CD14-positive monocyte (primary cell): Measurements from ENCODE around the gene CEP250. TPM values are rescaled to one million over a fixed set of nuclear protein-coding genes. Genes with fewer than 3 reads are reported as not detected.

ENCODE experiments used
- DNase-seq, 3 donors: peaks; one replicate each; pipeline ENCODE4 v3.0.0-alpha.2; 2011 to 2022
- H2AFZ ChIP-seq: 2 replicates; pipeline ENCODE4 v1.6.0; 2012; ENCODE audit warnings: mild to moderate bottlenecking, low read depth, low read length, inconsistent platforms; ENCODE audit not compliant: insufficient read depth, poor library complexity, severe bottlenecking
- H3K27ac ChIP-seq, 2 donors: 1 replicate in 1 of 2; 2 replicates in 1 of 2; pipeline ENCODE4 v1.5.1; 2012 to 2013; ENCODE audit warnings: low read length in 2 of 2, control low read depth in 1 of 2, inconsistent platforms in 1 of 2, low read depth in 1 of 2, mild to moderate bottlenecking in 1 of 2
- H3K27me3 ChIP-seq, 2 donors: one replicate each; pipeline versions ENCODE4 v1.6.0 to v1.6.1; 2011 to 2013; ENCODE audit warnings: low read length in 2 of 2; ENCODE audit not compliant: control insufficient read depth in 2 of 2, insufficient read depth in 2 of 2
- H3K36me3 ChIP-seq, 2 donors: replicated peaks in 1 of 2; 1 replicate in 1 of 2; 2 replicates in 1 of 2; pipeline versions ENCODE4 v1.5.1 to v1.6.1; 2012 to 2013; ENCODE audit warnings: low read length in 2 of 2, control low read depth in 1 of 2, inconsistent platforms in 1 of 2, mild to moderate bottlenecking in 1 of 2; ENCODE audit not compliant: insufficient read depth in 2 of 2, control insufficient read depth in 1 of 2
- H3K4me1 ChIP-seq, 2 donors: 1 replicate in 1 of 2; 2 replicates in 1 of 2; pipeline versions ENCODE4 v1.5.1 to v1.6.1; 2012 to 2013; ENCODE audit warnings: low read length in 2 of 2, control low read depth in 1 of 2, inconsistent platforms in 1 of 2, mild to moderate bottlenecking in 1 of 2, moderate library complexity in 1 of 2; ENCODE audit not compliant: insufficient read depth in 2 of 2, control insufficient read depth in 1 of 2
- H3K4me2 ChIP-seq: replicated peaks from 2 replicates; pipeline ENCODE3; 2012; ENCODE audit warnings: low read length, moderate library complexity, mild to moderate bottlenecking; ENCODE audit not compliant: poor library complexity, severe bottlenecking; ENCODE audit errors: extremely low read depth
- H3K4me3 ChIP-seq, 3 experiments: fragments of 200-600 bp in 1 of 3; sonication (generic) in 1 of 3; replicated peaks in 1 of 3; 1 replicate in 2 of 3; 2 replicates in 1 of 3; pipeline ENCODE4 v1.5.1; 2011 to 2013; ENCODE audit warnings: low read length in 3 of 3, mild to moderate bottlenecking in 3 of 3, control low read depth in 2 of 3, low read depth in 2 of 3, inconsistent platforms in 1 of 3, moderate library complexity in 1 of 3
- H3K79me2 ChIP-seq: 2 replicates; pipeline ENCODE4 v1.6.0; 2012; ENCODE audit warnings: mild to moderate bottlenecking, control low read depth, inconsistent platforms, low read length, moderate library complexity; ENCODE audit not compliant: insufficient read depth
- H3K9ac ChIP-seq: 2 replicates; pipeline ENCODE4 v1.6.0; 2017; ENCODE audit warnings: low read length, mild to moderate bottlenecking; ENCODE audit not compliant: insufficient read depth, poor library complexity, severe bottlenecking
- H3K9me3 ChIP-seq, 2 donors: replicated peaks in 1 of 2; 1 replicate in 1 of 2; 2 replicates in 1 of 2; pipeline versions ENCODE4 v1.5.1 to v1.6.1; 2012 to 2013; ENCODE audit warnings: low read length in 2 of 2, control low read depth in 1 of 2; ENCODE audit not compliant: control insufficient read depth in 1 of 2, insufficient read depth in 1 of 2
- H4K20me1 ChIP-seq: 2 replicates; pipeline ENCODE4 v1.6.0; 2012; ENCODE audit warnings: mild to moderate bottlenecking, low read length, control low read depth, moderate library complexity; ENCODE audit not compliant: insufficient read depth
- H3K27ac Mint-ChIP-seq, 7 donors: one replicate each; pipeline ENCODE4 v1.8.0; 2020; ENCODE audit warnings: mild to moderate bottlenecking in 7 of 7, mixed read lengths in 7 of 7, moderate library complexity in 6 of 7, inconsistent platforms in 2 of 7
- H3K27me3 Mint-ChIP-seq, 3 donors: one replicate each; pipeline ENCODE4 v1.8.0; 2021 to 2022; ENCODE audit warnings: low read depth in 3 of 3, mild to moderate bottlenecking in 3 of 3, mixed read lengths in 3 of 3, moderate library complexity in 3 of 3, inconsistent platforms in 1 of 3
- H3K36me3 Mint-ChIP-seq, 2 donors: one replicate each; pipeline ENCODE4 v1.8.0; 2020; ENCODE audit warnings: mixed read lengths in 2 of 2, inconsistent platforms in 1 of 2, mild to moderate bottlenecking in 1 of 2
- H3K4me1 Mint-ChIP-seq: one replicate; pipeline ENCODE4 v1.8.0; 2020; ENCODE audit warnings: mild to moderate bottlenecking, mixed read lengths
- H3K4me3 Mint-ChIP-seq, 2 donors: one replicate each; pipeline ENCODE4 v1.8.0; 2020; ENCODE audit warnings: mild to moderate bottlenecking in 2 of 2, mixed read lengths in 2 of 2, moderate library complexity in 1 of 2
- H3K9me3 Mint-ChIP-seq, 7 donors: one replicate each; pipeline ENCODE4 v1.8.0; 2020 to 2022; ENCODE audit warnings: mixed read lengths in 7 of 7, mild to moderate bottlenecking in 6 of 7, moderate library complexity in 6 of 7, inconsistent platforms in 2 of 7
- CTCF ChIP-seq: fragments of 200-600 bp; IDR thresholded peaks from one replicate; pipeline ENCODE4 v1.8.0; 2022; ENCODE audit warnings: antibody characterized with exemption, mild to moderate bottlenecking
- WGBS: methylation state at CpG from one replicate; pipeline ENCODE4 v1.1.5; 2013; ENCODE audit warnings: missing lambda C conversion rate; ENCODE audit not compliant: insufficient coverage; 5-methylcytosine and 5-hydroxymethylcytosine counted together
- intact Hi-C, 2 donors: fragments of 100-400 bp; cut with micrococcal nuclease; formaldehyde crosslinking; loops; one replicate each; pipeline versions ENCODE4 v1.15.0 to v1.15.1; 2023
- polyA plus RNA-seq, 3 donors: library from polyadenylated mRNA; depleted of rRNA in 1 of 3; unstranded in 2 of 3; stranded (reverse) in 1 of 3; fragments of 300-500 nt in 2 of 3; fragments of >200 nt in 1 of 3; fragmentation: Illumina TruSeq in 2 of 3; gene quantifications; 1 replicate in 2 of 3; 2 replicates in 1 of 3; pipeline ENCODE4 v1.2.3, GENCODE V29; 2012 to 2021

Gene CEP250
- polyA plus RNA-seq, 3 donors = 0.81 to 5.9 (median 1.2) TPM

- intact Hi-C loops = no loop called here
- peaks cover 6% of the 10 kb centered on the region for H4K20me1 ChIP-seq
- Mint-ChIP-seq H3K9me3 (peaks cover 0 to 9% (median 0%) of the 10 kb centered on the region in 7 donors), H3K36me3 (peaks cover 30 to 33% of the 10 kb centered on the region in 2 donors), H3K27ac (no peak overlapping the region), H3K4me3 (no peak overlapping the region), H3K27me3 (peaks cover 1 to 3% (median 1%) of the 10 kb centered on the region in 3 donors), H3K4me1 (peaks cover 22% of the 10 kb centered on the region)
- H3K79me2 ChIP-seq = peaks cover 51% of the 10 kb centered on the region
- H3K4me2 ChIP-seq = no peak overlapping the region
- H3K27ac ChIP-seq = no peak overlapping the region
- TF ChIP-seq CTCF = no peak
- no peaks in the 10 kb centered on the region for H3K9me3 ChIP-seq
- 83% methylated on average over 3 of the region's 3 CpGs for WGBS
- no peaks in the 10 kb centered on the region for H3K27me3 ChIP-seq
- DNase-seq = no peak
- peaks cover 11 to 27% of the 10 kb centered on the region in 2 donors for H3K4me1 ChIP-seq
- H3K4me3 ChIP-seq = no peak overlapping the region
- peaks cover 16 to 41% of the 10 kb centered on the region in 2 donors for H3K36me3 ChIP-seq
- H3K9ac ChIP-seq = no peak overlapping the region
- no peak overlapping the region for H2AFZ ChIP-seq
Observed at GRCh38 chr20:35409542-35409941, 45.9 kb upstream of the CEP250 start.

DNA sequence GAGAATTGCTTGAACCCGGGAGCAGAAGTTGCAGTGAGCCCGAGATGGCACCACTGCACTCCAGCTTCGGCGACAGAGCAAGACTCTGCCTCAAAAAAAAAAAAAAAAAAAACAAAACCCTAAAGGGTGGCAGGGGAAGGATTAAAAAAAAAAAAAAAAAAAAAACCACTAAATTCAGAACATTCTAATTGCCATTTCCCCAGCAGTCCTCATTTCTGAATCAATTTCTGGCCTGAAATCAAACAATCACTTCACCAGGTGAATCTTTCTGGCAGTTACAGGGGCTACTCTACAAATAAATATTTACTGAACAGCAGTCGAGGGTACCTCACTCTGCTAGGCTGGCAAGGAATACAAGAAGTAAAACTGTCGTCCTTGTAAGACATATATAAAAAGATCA lies 44.8 kb upstream of the CEP250 start:
- peaks cover 16 to 41% of the 10 kb centered on the region in 2 donors for H3K36me3 ChIP-seq
- no peaks in the 10 kb centered on the region for H3K27me3 ChIP-seq
- peaks cover 30 to 32% of the 10 kb centered on the region in 2 donors for H3K36me3 Mint-ChIP-seq
- H2AFZ ChIP-seq = no peak overlapping the region
- peaks cover 15% of the 10 kb centered on the region for H3K4me1 Mint-ChIP-seq
- no peaks in the 10 kb centered on the region for H4K20me1 ChIP-seq
- TF ChIP-seq CTCF = no peak
- no peak overlapping the region for H3K9ac ChIP-seq
- H3K4me1 ChIP-seq = peaks cover 11 to 19% of the 10 kb centered on the region in 2 donors
- peaks cover 0 to 9% (median 0%) of the 10 kb centered on the region in 7 donors for H3K9me3 Mint-ChIP-seq
- intact Hi-C loops = no loop called here
- no peak overlapping the region for H3K4me3 Mint-ChIP-seq
- peak overlapping the region in 1 of 3 experiments; percentile 93 for H3K4me3 ChIP-seq
- peak overlapping the region; percentile 72 for H3K4me2 ChIP-seq
- H3K9me3 ChIP-seq = no peaks in the 10 kb centered on the region
- WGBS = no CpG with 5 or more reads among the region's 6 CpGs
- H3K27ac Mint-ChIP-seq = no peak overlapping the region
- peaks cover 3% of the 10 kb centered on the region in 3 donors for H3K27me3 Mint-ChIP-seq
- no peak overlapping the region for H3K27ac ChIP-seq
- DNase-seq = no peak
- H3K79me2 ChIP-seq = peaks cover 47% of the 10 kb centered on the region
